ENCODE measurements around the gene ZFP1. TPM values are rescaled to one million over a fixed set of nuclear protein-coding genes. Genes with fewer than 3 reads are reported as not detected.

ZFP1 gene
- total RNA-seq, 1 donor from 2014 or later: 16.8 TPM

Other genes starting within 250 kb of the ZFP1 start
- 51.9 TPM for gene WDR59, start 163.4 kb upstream of the ZFP1 start, total RNA-seq
- gene ZNRF1, start 149.5 kb upstream of the ZFP1 start, total RNA-seq: 14.0 TPM
- 113 TPM for gene LDHD, start 31.7 kb upstream of the ZFP1 start, total RNA-seq
- 12.7 TPM for gene CTRB2, start 58.6 kb downstream of the ZFP1 start, total RNA-seq
- gene CTRB1, start 70.5 kb downstream of the ZFP1 start, total RNA-seq: 9.7 TPM
- 39.2 TPM for gene BCAR1, start 103.1 kb downstream of the ZFP1 start, total RNA-seq